ENCODE measurements around the gene HTR3B.
"Not testable (repeated sequence)": the region's sequence is repeated elsewhere in the genome, so short reads cannot be mapped to it uniquely, and the experiment has no call there.

The HTR3B gene, protein sequence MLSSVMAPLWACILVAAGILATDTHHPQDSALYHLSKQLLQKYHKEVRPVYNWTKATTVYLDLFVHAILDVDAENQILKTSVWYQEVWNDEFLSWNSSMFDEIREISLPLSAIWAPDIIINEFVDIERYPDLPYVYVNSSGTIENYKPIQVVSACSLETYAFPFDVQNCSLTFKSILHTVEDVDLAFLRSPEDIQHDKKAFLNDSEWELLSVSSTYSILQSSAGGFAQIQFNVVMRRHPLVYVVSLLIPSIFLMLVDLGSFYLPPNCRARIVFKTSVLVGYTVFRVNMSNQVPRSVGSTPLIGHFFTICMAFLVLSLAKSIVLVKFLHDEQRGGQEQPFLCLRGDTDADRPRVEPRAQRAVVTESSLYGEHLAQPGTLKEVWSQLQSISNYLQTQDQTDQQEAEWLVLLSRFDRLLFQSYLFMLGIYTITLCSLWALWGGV

DNA sequence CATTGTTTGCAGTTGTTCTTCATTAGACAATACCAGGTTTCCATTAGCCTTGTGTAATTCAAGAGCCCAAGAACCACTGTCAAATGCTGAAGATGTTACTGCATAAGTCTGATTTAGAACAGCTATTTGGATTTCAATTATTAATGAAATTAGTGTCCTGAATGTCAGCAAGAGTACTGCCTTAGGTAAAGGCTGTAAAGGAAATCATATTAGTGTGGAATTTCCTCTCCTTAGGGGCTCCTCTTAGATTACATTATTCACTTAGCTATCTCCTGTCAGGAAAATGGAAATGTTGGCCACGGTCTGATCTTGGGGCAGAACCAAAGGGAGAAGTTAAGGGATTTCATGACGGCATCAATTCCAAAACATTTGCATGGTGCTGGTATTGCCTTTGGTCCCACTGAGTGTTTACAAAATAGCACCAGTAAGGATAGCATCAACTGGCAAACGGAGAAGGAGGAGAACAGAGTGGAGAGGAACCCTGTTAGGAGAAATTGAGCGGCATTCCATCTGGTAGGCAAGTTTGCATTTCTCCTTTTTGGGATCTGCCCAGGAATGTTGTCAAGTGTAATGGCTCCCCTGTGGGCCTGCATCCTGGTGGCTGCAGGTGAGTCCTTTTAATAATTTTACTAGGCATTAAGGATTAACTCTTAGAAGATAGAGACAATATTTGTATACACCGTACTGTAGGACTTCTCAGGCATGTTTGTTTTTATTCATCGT is at the start of gene HTR3B:
Gene HTR3B, plus strand, starts transcription at position 418 of the 723 bp plus-strand sequence. Its CDS starts 138 bp downstream, at position 556.
- in situ Hi-C loops (cut with MboI; ENCODE audit: low sequenced_read_pairs): no loop called here

DNA sequence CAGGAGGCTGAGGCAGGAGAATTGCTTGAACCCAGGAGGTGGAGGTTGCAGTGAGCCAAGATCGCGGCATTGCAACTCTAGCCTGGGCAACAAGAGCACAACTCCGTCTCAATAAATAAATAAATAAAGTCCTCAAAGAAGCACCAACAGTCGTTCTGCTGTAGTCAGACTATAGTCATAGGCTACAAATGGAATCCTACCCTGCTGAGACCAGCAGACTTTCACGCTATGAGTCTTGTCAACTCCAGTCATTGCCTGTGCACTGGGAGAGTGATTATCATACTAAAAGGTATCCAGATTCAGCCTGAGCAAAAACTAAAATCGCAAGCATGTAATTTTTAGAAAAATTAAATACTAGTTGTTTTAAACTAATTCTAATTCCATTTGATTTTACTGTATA is 48.8 kb upstream of the HTR3B start:
- in situ Hi-C loops (cut with MboI; ENCODE audit: low sequenced_read_pairs): no loop called here

DNA sequence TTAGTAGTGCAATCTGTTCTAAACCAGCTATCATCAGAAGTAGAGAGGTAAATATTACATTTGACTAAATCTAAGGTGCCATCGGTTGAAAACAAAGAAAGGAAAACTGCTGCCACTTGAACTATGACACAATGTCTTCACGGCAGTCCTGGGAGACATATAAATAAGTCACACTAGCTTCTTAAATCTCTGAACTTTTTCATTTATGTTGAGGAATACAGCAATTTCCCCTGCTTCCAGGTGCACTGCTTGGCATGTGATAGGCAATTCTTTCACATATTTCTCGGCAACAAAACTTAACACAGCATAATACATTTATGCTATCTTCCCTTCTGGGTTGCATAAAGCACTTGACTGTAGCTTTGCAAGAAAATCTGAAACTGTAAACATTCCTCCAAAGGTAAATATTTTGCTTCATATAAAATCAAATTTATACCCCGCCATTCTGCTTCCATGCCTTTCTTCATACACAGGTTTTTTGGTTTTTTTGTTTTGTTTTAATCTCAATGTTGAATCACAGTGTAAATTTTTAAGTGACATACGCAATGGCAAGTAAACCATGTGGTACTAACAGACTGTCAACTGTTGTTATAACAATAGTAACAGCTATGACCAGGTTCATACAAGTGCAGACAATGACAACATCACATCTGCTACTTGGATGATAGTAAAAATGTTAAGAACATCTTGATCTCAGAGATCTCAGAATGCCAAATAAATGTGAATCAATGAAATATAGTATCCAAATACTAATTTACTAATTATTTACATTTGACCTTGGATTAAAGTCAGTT is 47.4 kb upstream of the HTR3B start:
- in situ Hi-C loops (cut with MboI; ENCODE audit: low sequenced_read_pairs): no loop called here

DNA sequence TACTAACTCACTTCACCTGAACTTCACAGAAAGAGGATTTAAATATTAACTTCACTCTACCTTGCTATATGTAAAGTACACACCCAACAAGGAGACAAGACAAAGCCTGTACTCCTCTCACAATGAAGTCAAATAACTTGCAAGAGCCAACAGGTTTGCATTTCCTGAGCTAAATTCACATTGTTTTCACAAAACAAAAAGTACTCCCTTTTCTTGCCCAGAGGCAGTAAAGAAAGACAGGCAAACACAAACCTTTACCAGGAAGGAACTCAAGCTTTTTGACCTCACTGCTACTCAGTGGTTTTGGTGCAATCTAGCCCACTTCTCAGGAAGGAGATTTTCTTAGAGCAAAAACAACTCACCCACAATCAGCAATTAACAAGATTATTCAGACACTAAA is 44.9 kb upstream of the HTR3B start:
- in situ Hi-C loops (cut with MboI; ENCODE audit: low sequenced_read_pairs): no loop called here

DNA sequence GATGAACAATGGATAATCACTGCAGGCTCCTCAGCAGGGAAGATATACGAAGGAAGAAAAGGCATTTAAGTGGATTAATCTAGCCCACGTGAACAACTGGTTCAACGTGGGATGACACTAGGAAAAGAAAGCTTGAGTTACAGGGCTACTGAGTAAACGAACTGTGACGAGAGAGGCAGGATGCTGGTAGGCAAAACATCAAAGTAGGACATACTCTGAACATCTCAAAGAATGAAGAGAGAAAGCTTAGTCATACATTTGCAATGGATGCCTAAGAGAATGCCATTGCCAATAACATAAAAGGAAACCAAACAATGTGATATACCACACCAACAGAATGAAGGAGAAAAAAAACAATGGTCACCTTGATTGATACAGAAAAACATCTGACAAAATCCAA is 42.2 kb upstream of the HTR3B start:
- in situ Hi-C loops (cut with MboI; ENCODE audit: low sequenced_read_pairs): no loop called here

DNA sequence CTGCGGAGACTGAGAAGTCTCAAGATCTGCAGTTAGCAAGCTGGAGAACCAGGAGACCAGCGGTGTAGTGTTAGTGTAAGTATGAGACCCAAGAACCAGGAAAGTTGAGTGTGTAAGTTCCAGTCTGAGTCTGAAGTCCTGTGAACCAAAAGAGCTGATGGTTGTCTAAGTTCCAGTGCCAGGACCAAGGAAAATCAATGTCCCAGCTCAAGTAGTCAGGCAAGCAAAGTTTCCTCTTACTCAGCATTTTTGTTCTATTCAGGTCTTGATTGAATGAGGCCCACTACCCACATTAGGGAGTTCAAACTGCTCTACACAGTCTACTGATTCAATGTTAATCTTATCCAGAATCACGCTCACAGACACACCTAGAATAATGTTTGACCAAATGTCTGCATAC is 40.2 kb upstream of the HTR3B start:
- in situ Hi-C loops (cut with MboI; ENCODE audit: low sequenced_read_pairs): no loop called here

DNA sequence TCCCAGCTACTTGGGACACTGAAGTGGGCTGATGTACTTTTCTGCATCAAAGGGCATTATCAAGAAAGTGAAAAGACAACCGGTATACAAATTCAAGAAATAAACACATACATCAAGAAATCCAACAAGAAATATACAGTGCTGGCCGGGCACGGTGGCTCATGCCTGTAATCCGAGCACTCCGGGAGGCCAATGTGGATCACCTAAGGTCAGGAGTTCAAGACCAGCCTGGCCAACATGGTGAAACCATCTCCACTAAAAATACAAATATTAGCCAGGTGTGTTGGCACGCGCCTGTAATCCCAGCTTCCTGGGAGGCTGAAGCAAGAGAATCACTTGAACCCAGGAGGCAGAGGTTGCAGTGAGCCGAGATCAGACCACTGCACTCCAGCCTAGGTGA is 38.7 kb upstream of the HTR3B start:
- in situ Hi-C loops (cut with MboI; ENCODE audit: low sequenced_read_pairs): no loop called here

DNA sequence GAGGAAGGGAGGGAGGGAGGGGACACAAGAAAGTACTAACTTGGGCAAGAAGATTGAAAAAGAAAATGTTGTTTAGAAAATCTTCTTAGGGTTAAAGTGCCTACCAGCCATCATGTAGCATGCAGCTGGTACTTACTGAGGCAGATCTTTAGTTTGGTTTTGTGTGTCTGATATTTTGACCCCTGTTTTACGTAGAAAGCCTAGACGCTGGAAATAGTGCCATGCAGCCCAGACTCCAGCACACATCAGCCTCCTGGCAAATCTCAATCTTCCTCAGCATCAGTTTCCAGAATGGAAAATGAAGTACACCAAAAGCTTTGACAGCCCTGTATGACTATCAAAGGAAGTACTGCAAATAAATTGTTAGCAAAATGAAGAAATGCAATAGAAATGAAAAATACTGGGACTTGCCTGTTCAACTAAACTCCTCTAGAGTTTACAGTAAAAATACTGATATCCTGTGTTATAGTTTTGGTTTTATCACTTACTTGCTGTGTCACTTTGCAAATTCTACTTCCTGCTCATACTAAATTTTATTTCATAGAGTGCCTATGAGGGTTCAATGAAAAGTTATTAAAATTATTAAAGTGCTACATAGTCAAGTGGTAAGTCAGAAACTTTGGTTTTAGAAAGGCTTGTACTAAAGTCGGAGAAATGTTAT is 36.6 kb upstream of the HTR3B start:
- in situ Hi-C loops (cut with MboI; ENCODE audit: low sequenced_read_pairs): no loop called here

DNA sequence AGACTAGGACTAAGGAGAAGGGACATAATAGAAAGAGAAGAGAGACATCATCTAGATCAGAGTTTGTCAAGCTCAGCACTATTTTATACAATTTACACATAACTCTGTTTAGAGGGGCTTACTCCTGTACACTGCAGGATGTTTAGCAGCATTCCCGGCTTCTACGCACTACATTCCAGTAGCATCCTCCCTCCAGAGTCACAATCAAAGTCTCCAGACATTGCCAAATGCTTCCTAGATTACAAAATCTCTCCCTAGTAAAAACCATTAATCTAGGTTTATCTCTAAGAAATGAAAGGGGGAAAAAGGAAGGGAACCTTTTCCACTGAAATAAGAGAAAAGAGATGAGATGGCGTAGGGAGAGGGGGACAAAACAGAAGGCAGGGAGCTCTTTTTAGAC is 33.3 kb upstream of the HTR3B start:
- in situ Hi-C loops (cut with MboI; ENCODE audit: low sequenced_read_pairs): no loop called here

DNA sequence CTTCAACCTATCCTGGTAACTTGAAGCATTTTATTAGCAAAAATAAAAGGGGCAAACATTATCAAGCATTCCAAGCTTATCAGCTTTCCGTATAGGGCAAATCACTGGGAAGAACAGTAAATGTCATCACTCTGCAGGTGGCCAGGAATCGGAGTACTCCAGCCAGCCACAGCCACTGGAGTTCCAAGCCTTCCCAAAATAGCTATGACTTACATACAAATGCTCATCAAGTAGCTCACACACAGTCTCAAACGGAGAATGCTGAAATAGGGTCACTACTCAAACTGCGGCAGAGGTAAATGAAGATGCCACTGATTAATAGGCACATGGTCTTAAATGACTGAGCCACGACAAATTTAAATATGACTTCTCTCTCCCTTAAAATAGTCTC is 31.4 kb upstream of the HTR3B start:
- in situ Hi-C loops (cut with MboI; ENCODE audit: low sequenced_read_pairs): no loop called here

DNA sequence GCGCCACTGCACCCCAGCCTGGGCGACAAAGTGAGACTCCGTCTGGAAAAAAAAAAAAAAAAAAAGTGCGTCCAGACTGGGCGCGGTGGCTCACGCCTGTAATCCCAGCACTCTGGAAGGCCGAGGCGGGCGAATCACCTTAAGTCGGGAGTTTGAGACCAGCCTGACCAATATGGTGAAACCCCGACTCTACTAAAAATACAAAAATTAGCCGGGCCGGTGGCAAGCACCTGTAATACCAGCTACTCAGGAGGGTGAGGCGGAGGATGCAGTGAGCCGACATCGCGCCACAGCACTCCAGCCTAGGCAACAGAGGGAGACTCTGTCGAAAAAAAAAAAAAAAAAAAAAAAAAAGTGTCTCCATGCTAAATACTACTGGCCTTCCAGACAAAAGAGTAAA is 30.5 kb upstream of the HTR3B start:
- in situ Hi-C loops (cut with MboI; ENCODE audit: low sequenced_read_pairs): no loop called here

DNA sequence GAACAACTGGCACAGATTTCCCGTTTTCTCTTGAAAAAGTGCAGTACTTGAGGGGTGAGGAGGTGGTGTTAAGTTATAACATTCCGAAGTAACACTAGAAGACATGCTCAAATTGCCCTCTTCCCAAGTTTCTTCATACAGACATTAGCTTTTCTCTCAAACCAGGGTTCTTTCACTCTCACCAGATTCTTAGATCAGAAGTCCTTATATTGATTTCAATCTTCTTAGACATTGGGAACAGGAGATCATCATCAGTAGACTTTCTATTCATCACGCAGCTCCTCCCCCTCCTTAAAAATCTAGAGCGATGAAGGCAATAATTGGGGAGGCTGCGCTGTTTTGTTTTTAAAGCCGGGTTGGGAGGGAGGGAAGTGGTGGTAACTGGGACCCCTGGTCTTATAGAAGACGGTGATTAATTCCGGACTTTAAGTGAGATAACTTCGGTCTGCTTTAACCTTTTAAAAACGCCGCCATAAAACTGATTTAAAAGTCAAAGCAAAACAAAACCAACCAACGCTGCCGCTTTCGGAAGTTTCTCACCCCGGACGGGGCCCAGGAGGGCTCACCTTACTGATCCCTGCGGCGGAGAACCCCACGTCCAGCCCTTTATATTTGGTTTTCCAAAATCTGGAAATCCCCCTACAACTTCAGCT is 29.9 kb upstream of the HTR3B start:
- in situ Hi-C loops (cut with MboI; ENCODE audit: low sequenced_read_pairs): no loop called here

DNA sequence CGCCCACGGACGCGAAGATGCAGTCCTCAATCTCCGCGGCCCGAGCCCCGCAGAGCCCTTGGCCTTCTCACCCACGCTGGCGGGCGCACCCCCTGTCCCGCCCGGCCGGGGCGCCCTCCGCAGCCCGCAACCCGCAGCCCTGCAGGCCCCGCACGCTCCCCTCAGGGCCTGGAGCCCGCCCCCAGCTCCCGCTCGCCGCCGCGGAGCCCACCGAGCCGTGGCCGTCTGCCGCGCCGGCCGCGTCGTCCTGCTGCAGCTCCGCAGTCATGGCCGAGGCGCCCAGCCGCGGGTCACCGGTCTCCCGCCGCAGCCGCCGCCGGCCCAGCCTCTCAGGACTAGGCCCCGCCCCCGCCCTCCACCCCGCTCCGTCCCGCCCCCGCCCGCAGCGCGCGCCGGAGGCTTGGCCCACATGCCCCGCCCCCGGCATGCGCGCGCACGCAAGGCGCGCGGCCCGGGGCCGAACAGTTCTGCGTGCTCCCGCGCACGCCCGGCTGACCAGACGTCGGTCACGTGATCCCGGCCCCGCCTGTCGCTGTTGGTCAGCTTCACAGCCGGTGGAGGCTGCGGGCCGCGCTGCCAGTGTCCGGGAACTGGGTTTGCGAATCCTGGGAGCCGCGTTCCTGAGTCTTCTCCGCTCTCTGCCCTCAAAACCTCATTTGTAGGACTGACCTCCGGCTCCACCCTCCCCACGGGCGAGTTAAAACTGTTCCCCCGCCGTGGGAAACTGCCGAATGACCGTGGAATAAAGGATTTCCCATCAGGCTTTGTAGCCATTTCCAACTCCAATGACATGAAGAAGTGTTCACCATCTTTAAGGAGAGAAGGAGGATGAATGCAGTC is 29.1 kb upstream of the HTR3B start, which contains the start of gene USP28:
Gene USP28, minus strand, starts transcription at position 339 of the 840 bp plus-strand sequence. Its CDS starts 71 bp downstream, at position 268.
- in situ Hi-C loops (cut with MboI; ENCODE audit: low sequenced_read_pairs): no loop called here

DNA sequence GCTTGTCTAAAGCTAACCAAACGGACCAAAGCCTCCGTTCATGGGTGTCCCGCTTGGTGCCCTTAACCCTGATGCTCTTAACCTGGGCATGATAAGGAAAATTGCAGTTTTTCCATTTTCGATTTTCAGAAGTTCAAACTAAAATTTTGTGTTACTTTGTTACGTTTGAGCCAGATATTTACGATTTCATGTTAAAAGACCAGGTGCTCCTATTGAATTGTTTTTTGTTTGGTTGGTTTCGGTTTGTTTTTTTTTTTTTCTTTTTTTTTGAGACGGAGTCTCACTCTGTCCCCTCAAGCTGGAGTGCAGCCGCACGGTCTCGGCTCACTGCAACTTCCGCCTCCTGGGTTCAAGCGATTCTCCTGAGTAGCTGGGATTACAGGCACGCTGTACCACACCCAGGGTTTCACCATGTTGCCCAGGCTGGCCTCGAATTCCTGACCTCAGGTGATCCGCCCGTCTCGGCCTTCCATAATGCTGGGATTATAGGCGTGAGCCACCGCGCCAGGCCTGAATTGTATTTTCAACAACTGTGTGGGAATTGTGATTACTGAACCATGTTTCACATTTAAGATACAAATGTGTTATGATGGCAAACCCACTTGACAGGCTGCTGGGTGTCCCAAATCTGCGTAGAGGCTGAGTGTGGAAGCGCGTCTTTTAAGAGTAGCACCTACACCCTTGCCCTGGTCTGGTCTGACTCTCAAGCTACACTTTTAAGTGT is 28.4 kb upstream of the HTR3B start:
- in situ Hi-C loops (cut with MboI; ENCODE audit: low sequenced_read_pairs): no loop called here

DNA sequence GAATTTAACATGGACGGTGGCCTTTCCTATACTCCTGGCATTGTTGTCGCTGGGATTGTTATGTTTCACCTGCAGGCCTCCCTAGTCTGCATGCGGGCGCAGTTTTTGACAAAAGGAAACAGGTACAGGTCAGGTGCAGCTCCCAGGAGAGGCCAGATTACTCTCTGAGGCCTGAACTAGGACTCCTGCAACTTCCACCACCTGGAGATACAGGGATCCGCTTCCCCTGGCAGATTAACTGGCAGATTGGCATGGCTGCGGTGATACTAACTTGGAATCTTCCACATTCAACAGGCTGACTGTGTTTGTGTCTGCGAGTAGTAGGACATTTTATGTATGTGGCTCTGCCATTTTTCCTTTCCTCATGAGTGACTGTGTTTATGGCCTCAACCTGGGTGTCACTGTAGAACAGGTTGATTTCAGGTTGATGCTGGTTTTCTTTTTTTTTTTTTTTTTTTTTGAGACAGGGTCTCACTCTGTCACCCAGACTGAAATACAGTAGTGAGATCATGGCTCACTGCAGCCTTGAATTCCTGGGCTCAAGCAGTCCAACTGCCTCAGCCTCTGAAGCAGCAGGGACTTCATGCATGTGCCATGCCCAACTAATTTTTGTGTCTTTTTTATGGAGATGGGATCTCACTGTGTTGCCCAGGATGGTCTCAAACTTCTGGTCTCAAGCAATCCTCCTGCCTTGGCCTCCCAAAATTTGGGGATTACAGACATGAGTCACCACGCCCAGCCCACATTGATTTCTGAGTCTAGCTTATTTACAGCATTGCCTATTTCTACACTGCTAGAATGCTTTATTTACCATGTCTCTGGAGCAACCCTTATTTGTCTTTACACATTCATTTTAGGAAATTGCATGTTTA is 27.6 kb upstream of the HTR3B start:
- in situ Hi-C loops (cut with MboI; ENCODE audit: low sequenced_read_pairs): no loop called here

DNA sequence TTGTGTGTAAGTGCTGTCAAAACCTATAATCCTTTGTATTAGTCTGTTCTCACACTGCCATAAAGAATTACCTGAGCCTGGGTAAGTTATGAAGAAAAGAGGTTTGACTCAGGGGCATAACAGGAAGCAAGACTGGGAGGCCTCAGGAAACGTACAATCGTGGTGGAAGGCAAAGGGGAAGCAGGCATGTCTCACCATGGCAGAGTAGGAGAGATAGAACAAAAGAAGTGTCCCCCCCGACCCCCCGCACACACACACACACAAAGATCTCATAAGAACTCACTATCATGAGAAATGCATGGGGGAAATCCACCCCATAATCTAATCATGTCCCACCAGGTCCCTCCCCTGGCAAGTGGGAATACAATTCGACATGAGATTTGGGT is 26.9 kb upstream of the HTR3B start:
- in situ Hi-C loops (cut with MboI; ENCODE audit: low sequenced_read_pairs): no loop called here

DNA sequence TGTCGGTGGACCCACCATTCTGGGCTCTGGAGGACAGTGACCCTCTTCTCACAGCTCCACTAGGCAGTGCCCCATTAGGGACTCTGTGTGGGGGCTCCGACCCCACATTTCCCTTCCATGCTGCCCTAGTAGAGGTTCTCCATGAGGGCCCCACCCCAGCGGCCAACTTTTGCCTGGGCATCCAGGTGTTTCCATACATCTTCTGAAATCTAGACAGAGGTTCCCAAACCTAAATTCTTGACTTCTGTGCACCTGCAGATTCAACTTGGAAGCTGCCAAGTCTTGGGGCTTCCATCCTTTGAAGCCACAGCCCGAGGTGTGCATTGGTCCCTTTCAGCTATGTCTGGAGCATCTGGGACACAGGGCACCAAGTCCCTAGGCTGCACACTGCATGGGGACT is 25.1 kb upstream of the HTR3B start:
- in situ Hi-C loops (cut with MboI; ENCODE audit: low sequenced_read_pairs): not testable (repeated sequence)

DNA sequence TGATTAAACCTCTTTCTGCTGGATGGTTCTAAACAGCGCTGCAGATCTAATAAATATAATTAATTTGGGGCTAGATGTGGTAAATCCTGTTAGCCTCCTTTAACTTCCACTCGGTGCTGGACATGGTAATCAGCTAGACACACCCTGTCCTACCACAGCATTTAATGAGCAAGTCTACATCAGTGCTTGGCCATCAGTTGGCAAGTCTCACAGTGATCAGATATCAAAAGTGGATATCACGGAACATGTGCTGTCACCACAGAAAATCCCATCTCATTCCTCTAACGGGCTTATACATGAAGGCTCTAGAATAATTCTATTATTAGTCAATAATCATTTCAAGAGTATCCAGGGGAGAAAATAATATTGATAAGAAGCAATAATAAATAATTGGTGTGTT is 23.6 kb upstream of the HTR3B start:
- in situ Hi-C loops (cut with MboI; ENCODE audit: low sequenced_read_pairs): no loop called here

Measured in HL-60/S4 treated with phorbol 12-myristate 13-acetate at 8.2 ng/mL for 4 days and 3 days (cell line).